Endodermal cell (in vitro differentiated cells): ENCODE results near the gene MZF1. TPM values are rescaled to one million over a fixed set of nuclear protein-coding genes. Genes with fewer than 3 reads are reported as not detected.

ENCODE experiments used
- DNase-seq: peaks from one replicate; pipeline ENCODE4 v3.0.0-alpha.2; 2017
- H3K27ac ChIP-seq: 2 replicates; pipeline ENCODE4 v1.5.1; 2013; ENCODE audit warnings: mild to moderate bottlenecking, low read depth, low read length, moderate library complexity
- H3K27me3 ChIP-seq: 2 replicates; pipeline ENCODE4 v1.6.1; 2013; ENCODE audit warnings: mild to moderate bottlenecking, low read length, moderate library complexity; ENCODE audit not compliant: insufficient read depth, control insufficient read depth, poor library complexity, severe bottlenecking
- H3K36me3 ChIP-seq: 2 replicates; pipeline ENCODE4 v1.7.0; 2013; ENCODE audit warnings: mild to moderate bottlenecking, low read length, moderate library complexity; ENCODE audit not compliant: control insufficient read depth, insufficient read depth
- H3K4me1 ChIP-seq: one replicate; pipeline ENCODE4 v1.7.0; 2013; ENCODE audit warnings: low read length; ENCODE audit not compliant: control insufficient read depth, insufficient read depth
- H3K4me3 ChIP-seq: 2 replicates; pipeline ENCODE4 v1.5.1; 2013; ENCODE audit warnings: mild to moderate bottlenecking, low read length, moderate library complexity
- H3K9ac ChIP-seq: 2 replicates; pipeline ENCODE4 v1.6.1; 2013; ENCODE audit warnings: mild to moderate bottlenecking, low read length, moderate library complexity; ENCODE audit not compliant: poor library complexity, severe bottlenecking; ENCODE audit errors: extremely low read depth
- H3K9me3 ChIP-seq: 2 replicates; pipeline ENCODE4 v1.6.1; 2013; ENCODE audit warnings: mild to moderate bottlenecking, low read length, moderate library complexity; ENCODE audit not compliant: control insufficient read depth
- H3K27ac Mint-ChIP-seq: 2 replicates; pipeline ENCODE4 v1.8.0; 2020; ENCODE audit warnings: mixed read lengths
- H3K27me3 Mint-ChIP-seq: 2 replicates; pipeline ENCODE4 v1.8.0; 2021; ENCODE audit warnings: mild to moderate bottlenecking, mixed read lengths; ENCODE audit not compliant: insufficient read depth
- H3K36me3 Mint-ChIP-seq: 2 replicates; pipeline ENCODE4 v1.8.0; 2020; ENCODE audit warnings: low read depth, mixed read lengths
- H3K4me1 Mint-ChIP-seq: 2 replicates; pipeline ENCODE4 v1.8.0; 2020; ENCODE audit warnings: mixed read lengths
- H3K4me3 Mint-ChIP-seq: 2 replicates; pipeline ENCODE4 v1.8.0; 2020; ENCODE audit warnings: mild to moderate bottlenecking, moderate library complexity, mixed read lengths
- H3K9me3 Mint-ChIP-seq: 2 replicates; pipeline ENCODE4 v1.8.0; 2020; ENCODE audit warnings: mild to moderate bottlenecking, mixed read lengths
- WGBS, 2 experiments: methylation state at CpG; one replicate each; pipeline versions ENCODE4 v1.1.5 to v1.1.7; 2013; ENCODE audit warnings: missing lambda C conversion rate in 2 of 2, mixed read lengths in 1 of 2; ENCODE audit not compliant: insufficient coverage in 1 of 2, insufficient read length in 1 of 2; 5-methylcytosine and 5-hydroxymethylcytosine counted together
- total RNA-seq, 2 donors: library from RNA; stranded (reverse); fragmentation: NEBNext Ultra II Directional in 1 of 2; extraction: Animal tissue kit (Norgen Biotek cat#: 25700) in 1 of 2; gene quantifications; 2 replicates in 1 of 2; 3 replicates in 1 of 2; pipeline ENCODE4 v1.2.1, GENCODE V29; 2021
- TF ChIP-seq, protein P1 (sequence below): fragments of 200-600 bp; sonication (generic); conservative IDR thresholded peaks from 2 replicates; pipeline ENCODE4 v1.5.0; 2021; ENCODE audit warnings: antibody characterized with exemption, mild to moderate bottlenecking

The MZF1 gene
- total RNA-seq, 2 donors from 2014 or later = 24.3 to 33.1 TPM

DNA sequence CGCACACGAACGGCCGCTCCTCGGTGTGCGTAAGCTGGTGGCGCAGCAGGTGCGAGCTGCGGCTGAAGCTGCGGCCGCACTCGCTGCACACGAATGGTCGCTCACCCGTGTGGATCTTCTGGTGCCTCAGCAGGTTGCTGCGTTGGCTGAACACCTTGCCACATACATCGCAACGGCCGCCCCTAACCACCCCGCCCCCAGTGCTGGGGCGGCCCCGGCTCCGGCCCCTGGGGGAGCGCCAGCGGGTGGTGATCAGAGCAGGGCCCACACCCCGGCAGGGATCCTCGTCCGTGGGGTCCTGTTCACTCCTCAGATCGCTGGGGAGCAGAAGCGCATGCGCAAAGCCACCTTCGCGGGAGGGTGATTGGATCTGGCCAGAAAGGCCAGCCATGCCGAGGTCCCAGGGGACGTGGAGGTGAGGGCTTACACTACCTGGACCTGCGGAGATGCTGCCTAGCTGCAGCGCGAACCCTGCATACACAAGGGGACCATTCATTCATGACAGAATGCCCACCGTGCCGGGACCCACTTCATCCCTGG lies 10.0 kb downstream of the MZF1 start:
- peaks cover 2% of the 10 kb centered on the region for H3K27me3 Mint-ChIP-seq
- no peak overlapping the region for H3K4me3 ChIP-seq
- H3K36me3 Mint-ChIP-seq = peaks cover 14% of the 10 kb centered on the region
- DNase-seq = peak; percentile 68
- no peak overlapping the region for H3K27ac ChIP-seq
- 53 to 58% methylated on average over 40 of the region's 40 CpGs for WGBS, 2 experiments
- H3K9me3 ChIP-seq = no peaks in the 10 kb centered on the region
- no peaks in the 10 kb centered on the region for H3K4me1 ChIP-seq
- TF ChIP-seq, protein P1, sequence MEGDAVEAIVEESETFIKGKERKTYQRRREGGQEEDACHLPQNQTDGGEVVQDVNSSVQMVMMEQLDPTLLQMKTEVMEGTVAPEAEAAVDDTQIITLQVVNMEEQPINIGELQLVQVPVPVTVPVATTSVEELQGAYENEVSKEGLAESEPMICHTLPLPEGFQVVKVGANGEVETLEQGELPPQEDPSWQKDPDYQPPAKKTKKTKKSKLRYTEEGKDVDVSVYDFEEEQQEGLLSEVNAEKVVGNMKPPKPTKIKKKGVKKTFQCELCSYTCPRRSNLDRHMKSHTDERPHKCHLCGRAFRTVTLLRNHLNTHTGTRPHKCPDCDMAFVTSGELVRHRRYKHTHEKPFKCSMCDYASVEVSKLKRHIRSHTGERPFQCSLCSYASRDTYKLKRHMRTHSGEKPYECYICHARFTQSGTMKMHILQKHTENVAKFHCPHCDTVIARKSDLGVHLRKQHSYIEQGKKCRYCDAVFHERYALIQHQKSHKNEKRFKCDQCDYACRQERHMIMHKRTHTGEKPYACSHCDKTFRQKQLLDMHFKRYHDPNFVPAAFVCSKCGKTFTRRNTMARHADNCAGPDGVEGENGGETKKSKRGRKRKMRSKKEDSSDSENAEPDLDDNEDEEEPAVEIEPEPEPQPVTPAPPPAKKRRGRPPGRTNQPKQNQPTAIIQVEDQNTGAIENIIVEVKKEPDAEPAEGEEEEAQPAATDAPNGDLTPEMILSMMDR = no peak
- H3K9ac ChIP-seq = no peak overlapping the region
- no peak overlapping the region for H3K4me3 Mint-ChIP-seq
- H3K27me3 ChIP-seq = peaks cover 6% of the 10 kb centered on the region
- H3K36me3 ChIP-seq = peaks cover 10% of the 10 kb centered on the region
- no peaks in the 10 kb centered on the region for H3K4me1 Mint-ChIP-seq
- no peak overlapping the region for H3K27ac Mint-ChIP-seq
- no peaks in the 10 kb centered on the region for H3K9me3 Mint-ChIP-seq

DNA sequence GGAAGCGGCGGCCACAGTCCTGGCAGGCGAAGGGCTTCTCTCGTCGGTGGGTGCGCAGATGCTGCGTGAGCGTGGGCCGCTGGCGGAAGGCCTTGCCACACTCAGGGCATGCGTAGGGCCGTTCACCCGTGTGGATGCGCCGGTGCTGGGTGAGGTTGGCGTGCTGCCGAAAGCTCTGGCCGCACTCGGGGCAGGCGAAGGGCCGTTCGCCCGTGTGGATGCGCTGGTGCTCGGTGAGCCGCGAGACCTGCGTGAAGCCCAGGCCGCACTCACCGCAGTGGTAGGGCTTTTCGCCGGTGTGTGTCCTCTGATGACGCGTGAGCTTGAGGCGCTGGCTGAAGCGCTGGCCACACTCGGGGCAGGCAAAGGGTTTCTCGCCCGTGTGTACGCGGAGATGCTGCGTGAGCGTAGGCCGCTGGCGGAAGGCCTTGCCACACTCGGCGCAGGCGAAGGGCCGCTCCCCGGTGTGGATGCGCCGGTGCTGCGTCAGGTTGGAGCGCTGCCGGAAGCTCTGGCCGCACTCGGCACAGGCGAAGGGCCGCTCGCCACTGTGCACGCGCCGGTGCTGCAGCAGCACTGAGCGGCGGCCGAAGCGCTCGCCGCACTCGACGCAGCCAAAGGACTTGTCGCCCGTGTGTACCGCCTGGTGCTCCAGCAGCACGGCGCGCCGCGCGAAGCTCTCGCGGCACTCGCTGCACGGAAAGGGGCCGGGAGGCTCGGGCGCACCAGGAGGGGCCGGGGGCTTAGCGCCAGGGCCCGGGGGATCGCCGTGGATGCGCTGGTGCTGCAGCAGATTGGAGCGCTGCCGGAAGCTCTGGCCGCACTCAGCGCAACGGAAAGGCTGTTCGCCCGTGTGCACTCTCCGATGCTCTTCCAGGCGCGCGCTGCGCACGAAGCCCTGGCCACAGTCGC lies 10.8 kb downstream of the MZF1 start:
- H3K9me3 Mint-ChIP-seq = no peaks in the 10 kb centered on the region
- no peak overlapping the region for H3K27ac Mint-ChIP-seq
- Histone ChIP-seq H3K9ac (no peak overlapping the region), H3K9me3 (no peaks in the 10 kb centered on the region), H3K36me3 (peaks cover 10% of the 10 kb centered on the region), H3K4me1 (no peaks in the 10 kb centered on the region), H3K27me3 (peaks cover 6% of the 10 kb centered on the region), H3K4me3 (peak overlapping the region; percentile 29), H3K27ac (no peak overlapping the region)
- H3K27me3 Mint-ChIP-seq = peaks cover 2% of the 10 kb centered on the region
- H3K4me1 Mint-ChIP-seq = no peaks in the 10 kb centered on the region
- peak; percentile 68 for DNase-seq
- TF ChIP-seq, protein P1 = no peak
- peaks cover 14% of the 10 kb centered on the region for H3K36me3 Mint-ChIP-seq
- H3K4me3 Mint-ChIP-seq = no peak overlapping the region
- WGBS, 2 experiments = 62 to 66% methylated on average over 62 to 107 of the region's 107 CpGs

DNA sequence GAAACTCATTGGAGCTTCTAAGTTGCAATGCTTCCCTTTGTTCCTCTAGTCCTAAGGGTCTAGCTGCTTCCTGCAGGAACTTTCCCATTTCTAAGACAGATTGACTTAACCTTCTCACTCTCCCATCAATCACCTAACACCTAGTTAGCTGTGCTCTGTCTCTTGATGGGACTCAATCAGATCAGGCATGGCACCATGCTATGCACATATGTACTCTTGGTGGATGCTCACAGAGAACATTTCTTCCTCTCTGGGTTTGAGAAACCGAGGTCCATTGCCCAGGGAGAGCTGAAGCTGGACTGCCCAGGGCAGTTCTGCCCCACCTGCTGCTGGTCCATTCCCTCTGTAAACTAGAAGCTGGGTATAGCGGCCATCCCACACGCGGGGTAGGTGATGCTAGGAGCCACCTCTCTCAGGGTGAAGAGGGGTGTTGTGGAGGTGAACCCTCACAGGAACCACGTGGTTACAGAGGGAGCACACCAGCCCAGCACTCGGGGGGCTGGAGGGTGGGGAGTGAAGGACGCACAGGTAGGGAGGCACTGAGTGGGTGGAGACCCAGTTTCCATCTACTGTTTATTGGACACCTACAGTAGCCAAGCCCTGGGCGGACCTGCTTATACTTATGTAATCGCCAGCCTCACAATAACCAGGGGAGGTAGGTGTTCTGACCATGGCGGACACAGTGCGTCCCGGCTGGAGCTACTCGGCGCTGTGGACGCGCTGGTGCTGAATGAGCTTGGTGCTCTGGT lies 11.6 kb downstream of the MZF1 start:
- Mint-ChIP-seq H3K4me3 (no peak overlapping the region), H3K9me3 (no peaks in the 10 kb centered on the region), H3K27me3 (peaks cover 2% of the 10 kb centered on the region), H3K4me1 (peaks cover 5% of the 10 kb centered on the region), H3K36me3 (peaks cover 16% of the 10 kb centered on the region), H3K27ac (no peak overlapping the region)
- Histone ChIP-seq H3K27me3 (peaks cover 6% of the 10 kb centered on the region), H3K4me3 (no peak overlapping the region), H3K9ac (no peak overlapping the region), H3K4me1 (no peaks in the 10 kb centered on the region), H3K9me3 (no peaks in the 10 kb centered on the region), H3K36me3 (peaks cover 10% of the 10 kb centered on the region), H3K27ac (no peak overlapping the region)
- no peak for DNase-seq
- TF ChIP-seq, protein P1 = no peak
- 96% methylated on average over 12 to 16 of the region's 16 CpGs for WGBS, 2 experiments
